ENCODE data around the gene SEPTIN10. TPM values are rescaled to one million over a fixed set of nuclear protein-coding genes. Genes with fewer than 3 reads are reported as not detected.

Gene SEPTIN10
- total and polyA plus RNA-seq, 7 donors: 36.1 to 178 (median 122) TPM

GRCh38 chr2:109602617-109603188 lies 11.1 kb downstream of the SEPTIN10 start:
- TF ChIP-seq EP300 (IDR thresholded peaks at IDR 0.05) (no peak), POLR2A (IDR thresholded peaks at IDR 0.05) (no peak)
- DNase-seq: no peak
- no peaks in the 10 kb centered on the region for H3K36me3 ChIP-seq
- H3K27ac ChIP-seq: no peak overlapping the region
- WGBS, 2 donors: 85 to 88% methylated on average over 3 of the region's 3 CpGs
- intact Hi-C loops (cut with DNase I): no loop called here
- H3K4me3 ChIP-seq: no peak overlapping the region
- H3K9me3 ChIP-seq: no peaks in the 10 kb centered on the region
- peaks cover 0 to 48% (median 31%) of the 10 kb centered on the region in 4 donors for H3K4me1 ChIP-seq
- H3K27me3 ChIP-seq: no peaks in the 10 kb centered on the region

GRCh38 chr2:109601783-109602182 lies 12.0 kb downstream of the SEPTIN10 start:
- H3K4me3 ChIP-seq: no peak overlapping the region
- no peaks in the 10 kb centered on the region for H3K36me3 ChIP-seq
- intact Hi-C loops (cut with DNase I): no loop called here
- peaks cover 0 to 39% (median 28%) of the 10 kb centered on the region in 4 donors for H3K4me1 ChIP-seq
- H3K9me3 ChIP-seq: no peaks in the 10 kb centered on the region
- WGBS, 2 donors: 46 to 77% methylated on average over 6 of the region's 6 CpGs
- H3K27ac ChIP-seq: no peak overlapping the region
- no peaks in the 10 kb centered on the region for H3K27me3 ChIP-seq
- TF ChIP-seq CTCF (IDR thresholded peaks at IDR 0.05): no peak
- TF ChIP-seq POLR2A (IDR thresholded peaks at IDR 0.05): no peak
- no peak for TF ChIP-seq POLR2AphosphoS5 (IDR thresholded peaks at IDR 0.05)
- TF ChIP-seq EP300 (IDR thresholded peaks at IDR 0.05): no peak
- no peak for DNase-seq

- Histone ChIP-seq H3K36me3 (peaks cover 0 to 3% (median under 1%) of the 10 kb centered on the region in 4 donors), H3K27me3 (no peaks in the 10 kb centered on the region), H3K4me3 (no peak overlapping the region), H3K4me1 (peaks cover 0 to 33% (median 29%) of the 10 kb centered on the region in 4 donors), H3K27ac (no peak overlapping the region), H3K9me3 (no peaks in the 10 kb centered on the region)
- TF ChIP-seq POLR2A (IDR thresholded peaks at IDR 0.05) (no peak), POLR2AphosphoS5 (IDR thresholded peaks at IDR 0.05) (no peak), CTCF (IDR thresholded peaks at IDR 0.05) (no peak), EP300 (IDR thresholded peaks at IDR 0.05) (no peak)
- no peak for DNase-seq
- intact Hi-C loops (cut with DNase I): no loop called here
- 77 to 84% methylated on average over 3 of the region's 3 CpGs for WGBS, 2 donors
These were observed 16.5 kb downstream of the SEPTIN10 start for GRCh38 chr2:109597283-109597682.

- intact Hi-C loops (cut with DNase I): no loop called here
- DNase-seq: no peak
- peaks cover 0 to 21% (median 16%) of the 10 kb centered on the region in 4 donors for H3K4me1 ChIP-seq
These were observed 18.1 kb downstream of the SEPTIN10 start for GRCh38 chr2:109595644-109596043.

More at GRCh38 chr2:109595644-109596043, 18.1 kb downstream of the SEPTIN10 start:
- peaks cover 0 to 11% (median 2%) of the 10 kb centered on the region in 4 donors for H3K36me3 ChIP-seq
- no peaks in the 10 kb centered on the region for H3K9me3 ChIP-seq
- no peak overlapping the region for H3K4me3 ChIP-seq
- H3K27ac ChIP-seq: no peak overlapping the region
- H3K27me3 ChIP-seq: no peaks in the 10 kb centered on the region
- no peak for TF ChIP-seq POLR2AphosphoS5 (IDR thresholded peaks at IDR 0.05)
- no peak for TF ChIP-seq POLR2A (IDR thresholded peaks at IDR 0.05)
- no peak for TF ChIP-seq CTCF (IDR thresholded peaks at IDR 0.05)
- TF ChIP-seq EP300 (IDR thresholded peaks at IDR 0.05): no peak
- WGBS, 2 donors: 91 to 92% methylated on average over 4 of the region's 4 CpGs

Data from sigmoid colon (tissue), 7 donors.